NCI-H1694 treated with DMSO at 0.1 percent for 48 hours (cell line): ENCODE measurements around the gene ZBTB8A.

Experiments used
- DNase-seq: peaks from one replicate; lab custom pipeline; 2025; lab: John Stamatoyannopoulos, UW

The ZBTB8A gene

DNA sequence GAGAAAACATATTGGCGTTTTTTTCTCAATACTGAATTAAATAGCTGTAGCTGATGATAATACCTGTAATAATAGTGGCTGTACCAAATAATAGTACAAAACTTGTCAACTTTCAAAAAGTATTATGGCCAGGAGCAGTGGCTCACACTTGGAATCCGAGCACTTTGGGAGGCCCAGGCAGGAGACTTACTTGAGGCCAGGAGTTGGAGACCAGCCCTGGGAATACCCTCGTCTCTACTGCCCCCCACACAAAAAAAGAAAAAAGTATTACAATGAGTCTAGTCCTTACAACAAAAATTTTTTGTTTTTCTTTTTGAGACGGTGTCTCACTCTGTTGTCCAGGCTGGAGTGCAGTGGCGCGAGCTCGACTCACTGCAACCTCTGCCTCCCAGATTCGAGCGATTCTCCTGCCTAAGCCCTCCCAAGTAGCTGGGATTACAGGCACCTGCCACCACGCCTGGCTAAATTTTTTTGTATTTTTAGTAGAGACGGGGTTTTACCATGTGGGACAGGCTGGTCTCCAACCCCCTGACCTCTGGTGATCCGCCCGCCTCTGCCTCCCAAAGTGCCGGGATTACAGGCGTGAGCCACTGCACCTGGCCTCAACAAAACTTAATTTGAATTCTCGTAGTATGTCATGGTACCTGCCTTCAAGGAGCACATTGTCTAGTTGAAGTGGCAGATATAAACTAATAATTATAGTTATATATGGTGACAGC lies 113.2 kb downstream of the ZBTB8A start:
- no peak for DNase-seq
